Naive thymus-derived CD4-positive, alpha-beta T cell (primary cell): ENCODE data around the gene HMGN3. TPM values are rescaled to one million over a fixed set of nuclear protein-coding genes. Genes with fewer than 3 reads are reported as not detected.

Experiments used
- ATAC-seq: fragments of 150-1000 bp; cut with Tn5 transposase; 2 replicates; pipeline ENCODE4 v1.10.0; 2021; ENCODE audit warnings: mild to moderate bottlenecking, moderate library complexity
- CTCF ChIA-PET: fragments of 350-600 bp; sonication (Branson Sonifier 250); formaldehyde crosslinking; loops from one replicate; lab custom pipeline; 2021; ENCODE audit warnings: antibody characterized with exemption; lab: Charles Lee
- POLR2A ChIA-PET: fragments of 350-600 bp; sonication (Branson Sonifier 250); formaldehyde crosslinking; loops from one replicate; lab custom pipeline; 2021; ENCODE audit warnings: antibody characterized with exemption, inconsistent platforms; lab: Charles Lee
- DNase-seq, 9 donors: peaks; one replicate each; pipeline versions ENCODE4 v3.0.0 to v3.0.0-alpha.2; 2020 to 2022; ENCODE audit warnings: mixed read lengths in 1 of 9
- H3K27ac ChIP-seq: one replicate; pipeline ENCODE4 v1.7.0; 2013; ENCODE audit warnings: mild to moderate bottlenecking, low read depth, low read length, moderate library complexity
- H3K27me3 ChIP-seq, 2 donors: one replicate each; pipeline ENCODE4 v1.7.0; 2013; ENCODE audit warnings: low read length in 2 of 2, mild to moderate bottlenecking in 2 of 2, moderate library complexity in 2 of 2; ENCODE audit not compliant: control insufficient read depth in 2 of 2, insufficient read depth in 2 of 2
- H3K36me3 ChIP-seq, 3 experiments: 1 replicate in 2 of 3; 2 replicates in 1 of 3; pipeline ENCODE4 v1.7.0; 2013; ENCODE audit warnings: low read length in 3 of 3, mild to moderate bottlenecking in 3 of 3, moderate library complexity in 1 of 3; ENCODE audit not compliant: insufficient read depth in 3 of 3, control insufficient read depth in 2 of 3
- H3K4me1 ChIP-seq, 2 donors: one replicate each; pipeline ENCODE4 v1.7.0; 2013; ENCODE audit warnings: low read length in 2 of 2, mild to moderate bottlenecking in 2 of 2, moderate library complexity in 1 of 2; ENCODE audit not compliant: control insufficient read depth in 2 of 2, insufficient read depth in 2 of 2
- H3K4me3 ChIP-seq: 2 replicates; pipeline ENCODE4 v1.7.0; 2013; ENCODE audit warnings: mild to moderate bottlenecking, low read length
- H3K9me3 ChIP-seq, 3 experiments: 1 replicate in 2 of 3; 2 replicates in 1 of 3; pipeline ENCODE4 v1.7.0; 2013; ENCODE audit warnings: low read length in 3 of 3; ENCODE audit not compliant: control insufficient read depth in 2 of 3
- H3K27ac Mint-ChIP-seq, 9 donors: one replicate each; pipeline ENCODE4 v1.8.0; 2020 to 2022; ENCODE audit warnings: mixed read lengths in 9 of 9, mild to moderate bottlenecking in 8 of 9, moderate library complexity in 5 of 9, inconsistent platforms in 2 of 9
- H3K27me3 Mint-ChIP-seq, 5 donors: one replicate each; pipeline ENCODE4 v1.8.0; 2021 to 2022; ENCODE audit warnings: mixed read lengths in 5 of 5, mild to moderate bottlenecking in 1 of 5
- H3K36me3 Mint-ChIP-seq, 5 donors: one replicate each; pipeline ENCODE4 v1.8.0; 2020 to 2022; ENCODE audit warnings: mixed read lengths in 5 of 5, mild to moderate bottlenecking in 3 of 5, inconsistent platforms in 1 of 5
- H3K4me1 Mint-ChIP-seq, 7 donors: one replicate each; pipeline ENCODE4 v1.8.0; 2020 to 2022; ENCODE audit warnings: mixed read lengths in 7 of 7, mild to moderate bottlenecking in 3 of 7, inconsistent platforms in 1 of 7
- H3K4me3 Mint-ChIP-seq, 10 donors: one replicate each; pipeline ENCODE4 v1.8.0; 2020 to 2022; ENCODE audit warnings: mild to moderate bottlenecking in 10 of 10, mixed read lengths in 10 of 10, moderate library complexity in 6 of 10, inconsistent platforms in 2 of 10
- H3K9me3 Mint-ChIP-seq, 11 donors: one replicate each; pipeline ENCODE4 v1.8.0; 2020 to 2022; ENCODE audit warnings: mixed read lengths in 11 of 11, mild to moderate bottlenecking in 4 of 11, inconsistent platforms in 1 of 11, moderate library complexity in 1 of 11
- intact Hi-C, 2 donors: fragments of 100-400 bp; cut with micrococcal nuclease; formaldehyde crosslinking; loops; one replicate each; pipeline ENCODE4 v1.15.1; 2023
- polyA plus RNA-seq, 2 donors: library from polyadenylated mRNA; unstranded; fragments of 300-500 nt; fragmentation: Illumina TruSeq; gene quantifications; one replicate each; pipeline ENCODE4 v1.2.3, GENCODE V29; 2021
- total RNA-seq, 6 experiments: library from RNA in 5 of 6; stranded (reverse) in 5 of 6; gene quantifications; 1 replicate in 5 of 6; 2 replicates in 1 of 6; pipeline ENCODE4 v1.2.3 and lab custom pipeline; 2021 to 2026

HMGN3 gene
- total and polyA plus RNA-seq, 7 experiments from 2014 or later = 28.8 to 110 (median 49.7) TPM

- no peak overlapping the region for H3K4me3 Mint-ChIP-seq
- DNase-seq (no peak), ATAC-seq (no peak)
- peaks cover 0 to 26% (median 12%) of the 10 kb centered on the region in 11 donors for H3K9me3 Mint-ChIP-seq
- no peaks in the 10 kb centered on the region for H3K27me3 ChIP-seq
- ChIA-PET CTCF (no interaction called here), POLR2A (no interaction called here)
- H3K4me3 ChIP-seq = no peak overlapping the region
- H3K27me3 Mint-ChIP-seq = peaks cover 0 to 10% (median 3%) of the 10 kb centered on the region in 5 donors
- no peaks in the 10 kb centered on the region for H3K36me3 ChIP-seq
- no peaks in the 10 kb centered on the region for H3K4me1 ChIP-seq
- H3K36me3 Mint-ChIP-seq = peaks cover 5 to 16% (median 6%) of the 10 kb centered on the region in 5 donors
- H3K27ac ChIP-seq = no peak overlapping the region
- intact Hi-C loops = no loop called here
- H3K4me1 Mint-ChIP-seq = no peaks in the 10 kb centered on the region
- no peak overlapping the region for H3K27ac Mint-ChIP-seq
- peaks cover 0 to 14% (median 7%) of the 10 kb centered on the region in 3 experiments for H3K9me3 ChIP-seq
These were observed 40.5 kb downstream of the HMGN3 start for GRCh38 chr6:79193971-79194370.

GRCh38 chr6:79189760-79190350, 44.6 kb downstream of the HMGN3 start:
- H3K4me3 Mint-ChIP-seq = no peak overlapping the region
- no peak for DNase-seq
- Histone ChIP-seq H3K4me3 (no peak overlapping the region), H3K36me3 (no peaks in the 10 kb centered on the region), H3K4me1 (no peaks in the 10 kb centered on the region), H3K9me3 (peaks cover 0 to 14% (median 7%) of the 10 kb centered on the region in 3 experiments), H3K27ac (no peak overlapping the region), H3K27me3 (no peaks in the 10 kb centered on the region)
- intact Hi-C loops = no loop called here
- no peaks in the 10 kb centered on the region for H3K4me1 Mint-ChIP-seq
- CTCF ChIA-PET = interaction anchor here (0.7 kb wide), 1 partner anchor 66 kb away, joined by 3 read pairs; no protein-coding TSS in a partner anchor
- peaks cover 0 to 26% (median 12%) of the 10 kb centered on the region in 11 donors for H3K9me3 Mint-ChIP-seq
- no peak for ATAC-seq
- H3K27me3 Mint-ChIP-seq = peaks cover 0 to 11% (median 7%) of the 10 kb centered on the region in 5 donors
- no peak overlapping the region for H3K27ac Mint-ChIP-seq
- H3K36me3 Mint-ChIP-seq = peaks cover 4 to 15% (median 5%) of the 10 kb centered on the region in 5 donors
- POLR2A ChIA-PET = no interaction called here

- Histone ChIP-seq H3K4me1 (no peaks in the 10 kb centered on the region), H3K27ac (no peak overlapping the region), H3K36me3 (no peaks in the 10 kb centered on the region), H3K4me3 (no peak overlapping the region), H3K27me3 (no peaks in the 10 kb centered on the region), H3K9me3 (peaks cover 0 to 14% (median 7%) of the 10 kb centered on the region in 3 experiments)
- CTCF ChIA-PET = no interaction called here
- H3K27ac Mint-ChIP-seq = no peak overlapping the region
- H3K4me1 Mint-ChIP-seq = no peaks in the 10 kb centered on the region
- ATAC-seq (no peak), DNase-seq (no peak)
- intact Hi-C loops = no loop called here
- no peak overlapping the region for H3K4me3 Mint-ChIP-seq
- peaks cover 4 to 13% (median 5%) of the 10 kb centered on the region in 5 donors for H3K36me3 Mint-ChIP-seq
- POLR2A ChIA-PET = no interaction called here
- H3K27me3 Mint-ChIP-seq = peaks cover 0 to 11% (median 7%) of the 10 kb centered on the region in 5 donors
- H3K9me3 Mint-ChIP-seq = peaks cover 0 to 26% (median 12%) of the 10 kb centered on the region in 11 donors
These were observed 45.5 kb downstream of the HMGN3 start for GRCh38 chr6:79188885-79189480.

GRCh38 chr6:79188107-79188506, 46.4 kb downstream of the HMGN3 start:
- Histone ChIP-seq H3K36me3 (no peaks in the 10 kb centered on the region), H3K4me3 (no peak overlapping the region), H3K4me1 (no peaks in the 10 kb centered on the region), H3K27ac (no peak overlapping the region), H3K27me3 (no peaks in the 10 kb centered on the region), H3K9me3 (peaks cover 0 to 14% (median 7%) of the 10 kb centered on the region in 3 experiments)
- DNase-seq = no peak
- ATAC-seq = no peak
- intact Hi-C loops = no loop called here
- POLR2A ChIA-PET = no interaction called here
- Mint-ChIP-seq H3K9me3 (peaks cover 0 to 24% (median 11%) of the 10 kb centered on the region in 11 donors), H3K4me3 (no peak overlapping the region), H3K36me3 (peaks cover 3 to 13% (median 5%) of the 10 kb centered on the region in 5 donors), H3K27ac (no peak overlapping the region), H3K27me3 (peaks cover 0 to 15% (median 7%) of the 10 kb centered on the region in 5 donors), H3K4me1 (no peaks in the 10 kb centered on the region)
- CTCF ChIA-PET = no interaction called here

GRCh38 chr6:79186564-79186963, 47.9 kb downstream of the HMGN3 start:
- Histone ChIP-seq H3K27me3 (no peaks in the 10 kb centered on the region), H3K36me3 (no peaks in the 10 kb centered on the region), H3K9me3 (peaks cover 0 to 13% (median 7%) of the 10 kb centered on the region in 3 experiments), H3K4me1 (no peaks in the 10 kb centered on the region), H3K4me3 (no peak overlapping the region), H3K27ac (no peak overlapping the region)
- Mint-ChIP-seq H3K4me3 (no peak overlapping the region), H3K27me3 (peaks cover 0 to 15% (median 7%) of the 10 kb centered on the region in 5 donors), H3K4me1 (no peaks in the 10 kb centered on the region), H3K27ac (no peak overlapping the region), H3K36me3 (peaks cover 0 to 9% (median 0%) of the 10 kb centered on the region in 5 donors), H3K9me3 (peaks cover 0 to 10% (median 8%) of the 10 kb centered on the region in 11 donors)
- intact Hi-C loops = no loop called here
- CTCF ChIA-PET = interaction anchor here (0.5 kb wide), 1 partner anchor 389 kb away, joined by 3 read pairs; no protein-coding TSS in a partner anchor
- no peak for ATAC-seq
- POLR2A ChIA-PET = no interaction called here
- DNase-seq = no peak

GRCh38 chr6:79184641-79185040, 49.8 kb downstream of the HMGN3 start:
- H3K27me3 ChIP-seq = no peaks in the 10 kb centered on the region
- H3K4me1 ChIP-seq = no peaks in the 10 kb centered on the region
- no peaks in the 10 kb centered on the region for H3K36me3 Mint-ChIP-seq
- no peak overlapping the region for H3K27ac ChIP-seq
- intact Hi-C loops = no loop called here
- no peaks in the 10 kb centered on the region for H3K36me3 ChIP-seq
- POLR2A ChIA-PET = interaction anchor here (1.1 kb wide), 1 partner anchor 39 kb away, joined by 3 read pairs; no protein-coding TSS in a partner anchor
- peaks cover 0 to 12% (median 6%) of the 10 kb centered on the region in 5 donors for H3K27me3 Mint-ChIP-seq
- H3K9me3 Mint-ChIP-seq = peaks cover 0 to 2% (median 0%) of the 10 kb centered on the region in 11 donors
- CTCF ChIA-PET = no interaction called here
- no peaks in the 10 kb centered on the region for H3K9me3 ChIP-seq
- H3K4me3 ChIP-seq = no peak overlapping the region
- H3K4me3 Mint-ChIP-seq = no peak overlapping the region
- no peak overlapping the region for H3K27ac Mint-ChIP-seq
- no peak for DNase-seq
- H3K4me1 Mint-ChIP-seq = no peaks in the 10 kb centered on the region
- no peak for ATAC-seq
